ENCODE measurements around the gene KIF14.

Gene KIF14

DNA sequence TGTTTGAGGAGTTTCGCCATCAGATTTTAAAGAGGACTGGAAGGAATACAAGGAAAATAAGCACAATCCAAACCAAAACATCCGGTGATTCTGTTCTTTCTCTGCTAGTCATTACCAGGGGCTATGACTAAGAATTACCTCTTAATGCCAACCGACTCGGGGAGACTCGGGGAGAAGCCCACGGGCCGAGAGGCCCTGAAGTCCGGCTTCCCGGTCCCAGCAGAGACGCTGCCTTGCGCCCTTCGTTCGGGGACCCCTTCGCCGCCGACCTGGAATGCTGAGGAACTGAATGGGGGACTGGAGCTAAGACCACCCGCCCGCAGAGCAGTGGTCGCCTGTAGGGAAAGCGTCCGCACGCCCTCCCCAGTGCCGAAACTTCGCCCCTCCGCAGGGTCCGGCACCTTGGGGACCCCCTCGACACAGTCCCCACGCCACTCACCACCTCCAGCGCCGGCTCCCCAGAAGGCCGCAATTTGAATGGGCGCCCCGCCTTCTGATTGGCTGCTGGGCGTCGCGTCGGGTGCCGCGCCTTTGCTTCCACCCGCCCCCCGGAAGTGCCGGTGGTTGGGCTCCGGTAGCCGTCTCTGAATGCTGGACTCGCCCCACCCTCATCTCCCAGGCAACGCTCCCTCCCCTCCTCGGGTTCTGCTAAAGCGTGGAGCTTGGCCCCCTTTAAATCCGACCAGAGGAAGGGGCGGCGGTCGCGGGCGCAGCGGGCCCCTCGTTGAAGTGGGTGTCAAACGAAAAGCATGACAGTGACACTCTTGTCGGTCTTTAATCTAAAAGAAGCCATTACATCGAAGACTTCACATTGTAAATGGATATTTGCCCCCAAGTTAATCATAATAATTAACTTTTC lies at the start of gene KIF14:
Gene KIF14, minus strand, starts transcription at position 479 of the 859 bp plus-strand sequence. CDS start 2,028 bp downstream, outside the sequence.
- peak; percentile 93 for DNase-seq

GRCh38 chr1:200669314-200670241 lies 49.0 kb upstream of the KIF14 start, which contains the start of gene DDX59:
Gene DDX59 (minus strand): TSS chr1:200669907. CDS start chr1:200666740, 3,167 bp downstream.
- DNase-seq = peak; percentile 94

DNA sequence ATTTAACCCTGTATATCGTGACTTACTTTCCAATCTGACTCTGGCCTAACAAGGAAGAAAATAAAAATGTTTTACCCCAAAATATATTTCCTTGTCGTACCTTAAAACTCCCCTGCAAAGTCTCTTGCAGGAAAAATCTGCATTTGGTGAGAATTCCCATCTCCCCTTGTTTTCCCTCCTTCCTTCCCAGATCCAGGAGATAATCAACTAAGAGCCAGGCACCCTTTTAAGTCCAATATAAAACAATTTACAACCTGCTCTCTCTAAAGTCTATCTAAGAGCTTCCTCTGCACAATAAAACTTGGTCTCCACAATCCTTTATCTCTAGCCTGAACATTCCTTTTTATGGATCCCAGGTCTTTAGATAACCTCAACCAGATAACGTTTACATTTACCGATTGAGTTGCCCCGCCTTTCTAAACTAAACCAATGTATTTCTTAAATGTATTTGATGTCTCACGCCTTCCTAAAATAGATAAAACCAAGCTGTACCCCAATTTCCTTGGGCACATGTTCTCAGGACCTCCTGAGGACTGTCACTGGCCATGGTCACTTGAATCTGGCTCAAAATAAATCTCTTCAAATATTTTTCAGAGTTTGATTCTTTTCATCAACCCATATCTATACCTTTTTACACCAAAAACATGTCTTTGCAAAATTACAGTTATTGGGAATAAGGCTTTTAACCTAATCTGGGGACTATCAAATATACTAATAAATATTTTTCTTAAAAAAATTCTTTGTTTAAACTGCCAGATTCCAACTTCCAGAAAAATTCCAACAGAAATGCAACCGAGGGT lies 48.2 kb upstream of the KIF14 start:
- no peak for DNase-seq

DNA sequence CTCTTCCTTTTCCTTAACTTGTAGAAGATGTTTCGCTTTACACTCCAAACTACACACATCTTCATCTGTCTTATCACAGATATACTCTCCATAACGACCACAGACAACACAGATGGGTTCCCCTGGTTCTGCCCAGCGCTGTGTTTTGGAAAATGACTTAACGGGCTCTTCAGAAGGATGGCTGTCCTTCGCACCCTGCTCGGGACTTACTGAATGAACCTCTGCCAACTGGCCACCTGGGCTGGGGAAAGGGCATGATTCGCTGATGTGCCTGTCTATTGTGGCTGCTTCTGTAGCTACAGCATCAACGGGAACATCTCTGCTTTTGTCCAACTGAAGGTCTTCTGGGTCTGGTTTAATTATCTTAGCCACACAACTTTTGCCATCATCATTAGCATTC lies 45.8 kb upstream of the KIF14 start:
- DNase-seq = no peak

- DNase-seq = no peak
Measured at GRCh38 chr1:200665861-200666260, 45.3 kb upstream of the KIF14 start.

GRCh38 chr1:200660719-200661118 lies 40.2 kb upstream of the KIF14 start:
- no peak for DNase-seq

DNA sequence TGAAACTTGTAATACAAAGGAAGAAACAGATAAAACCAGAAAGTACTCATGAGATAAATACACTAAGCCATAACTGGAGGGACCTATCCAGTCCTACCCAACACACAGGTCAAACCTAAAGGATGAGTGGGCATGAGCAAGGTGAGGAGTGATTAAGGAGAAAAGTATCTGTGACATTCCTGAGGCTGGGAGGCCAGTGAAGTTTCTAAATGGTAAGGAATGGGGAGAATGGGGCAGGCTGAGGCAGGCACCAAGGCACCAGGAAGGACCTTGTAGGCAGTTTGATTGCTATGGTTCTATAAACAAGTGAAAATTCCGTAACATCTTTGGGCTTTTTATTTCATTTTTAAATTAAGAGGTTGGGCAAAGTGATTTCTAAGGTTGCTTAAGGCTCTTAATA lies 38.7 kb upstream of the KIF14 start:
- no peak for DNase-seq

GRCh38 chr1:200658037-200658818 lies 37.7 kb upstream of the KIF14 start:
- DNase-seq = no peak

DNA sequence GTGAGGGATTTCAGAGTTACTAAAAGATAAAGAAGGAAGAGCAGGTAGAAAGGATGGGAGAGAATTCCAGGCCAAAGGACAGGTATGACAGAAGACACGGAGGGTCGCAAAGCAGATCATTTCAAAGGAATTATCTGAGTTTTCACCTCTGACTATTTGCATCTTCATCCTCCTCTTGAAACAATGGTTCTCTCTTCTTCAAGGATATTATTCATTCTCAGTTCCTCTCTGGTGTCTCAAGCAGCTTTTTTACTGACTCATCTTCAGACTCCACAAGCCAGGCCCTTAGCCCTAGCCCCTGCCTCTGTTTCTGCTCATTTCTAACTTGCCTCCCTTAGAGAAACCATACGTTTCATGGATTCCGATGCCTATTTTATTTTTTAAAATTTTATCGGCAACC lies 34.1 kb upstream of the KIF14 start:
- DNase-seq = no peak

- DNase-seq = no peak
Measured at GRCh38 chr1:200653022-200653462, 32.5 kb upstream of the KIF14 start.

DNA sequence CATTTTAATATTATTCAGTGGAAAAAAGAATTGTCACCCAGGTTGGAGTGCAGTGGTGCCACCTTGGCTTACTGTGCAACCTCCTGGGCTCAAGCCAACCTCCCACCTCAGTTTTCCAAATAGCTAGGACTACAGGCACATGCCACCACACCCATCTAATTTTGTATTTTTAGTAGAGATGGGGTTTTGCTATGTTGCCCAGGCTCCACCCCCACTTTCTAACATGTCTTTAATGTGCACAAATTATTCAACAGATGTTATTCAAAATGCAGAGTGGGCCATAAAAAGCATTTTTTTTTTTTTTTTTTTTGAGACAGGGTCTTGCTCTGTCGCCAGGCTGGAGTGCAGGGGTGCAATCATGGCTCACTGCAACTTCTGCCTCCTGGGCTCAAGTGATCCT lies 31.8 kb upstream of the KIF14 start:
- DNase-seq = no peak

DNA sequence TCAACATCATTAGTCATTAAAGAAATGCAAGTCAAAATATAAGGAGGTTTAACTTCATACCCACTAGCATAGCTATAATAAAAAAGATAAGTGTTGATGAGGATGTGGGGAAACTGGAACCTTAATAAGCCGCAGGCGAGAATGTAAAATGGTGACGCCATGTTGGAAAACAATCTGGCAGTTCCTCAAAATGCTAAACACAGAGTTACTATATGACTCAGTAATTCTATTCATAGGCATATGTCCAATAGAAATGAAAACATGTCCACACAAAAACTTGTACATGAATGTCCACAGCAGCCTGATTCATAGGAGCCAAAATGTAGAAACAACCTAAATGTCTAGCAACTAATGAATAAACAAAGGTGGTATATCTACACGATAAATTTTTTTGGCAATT lies 26.0 kb upstream of the KIF14 start:
- no peak for DNase-seq

DNA sequence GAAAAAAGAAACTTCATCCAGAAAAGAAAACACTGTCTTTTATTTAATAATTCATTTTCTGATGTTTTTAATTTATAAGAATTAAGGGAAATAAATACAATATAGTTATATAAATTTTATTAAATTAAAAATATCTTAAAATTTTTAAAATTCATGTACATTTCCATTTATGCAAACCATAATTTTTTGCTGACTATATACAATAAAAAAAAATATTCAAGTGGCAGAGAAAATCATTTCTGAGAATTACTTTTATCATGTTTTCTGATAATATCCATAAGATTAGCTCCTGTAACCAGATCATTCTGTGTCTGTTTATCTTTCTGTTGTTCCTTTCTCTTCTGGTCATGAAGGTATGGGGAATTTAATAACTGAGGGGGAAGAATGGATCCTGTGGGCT lies 23.5 kb upstream of the KIF14 start:
- no peak for DNase-seq

DNA sequence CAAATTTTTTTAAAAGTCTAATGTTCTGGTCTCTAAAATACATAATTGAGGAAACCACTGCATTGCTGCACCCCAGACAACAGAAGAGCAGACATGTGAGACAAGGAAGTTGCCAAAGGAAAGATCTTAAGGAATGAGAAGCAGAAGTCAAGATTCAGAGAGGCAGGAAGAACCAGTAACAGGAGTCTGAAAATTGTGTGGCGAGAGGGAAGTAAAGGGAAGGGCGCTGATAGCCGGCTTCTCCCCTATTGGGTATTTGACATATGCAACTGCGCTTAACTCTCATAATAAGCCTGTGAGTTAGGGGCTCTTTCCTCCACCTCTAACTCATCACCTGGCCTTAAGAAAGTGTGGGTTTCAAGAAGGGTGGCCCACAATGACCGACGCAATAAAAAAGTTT lies 21.9 kb upstream of the KIF14 start:
- no peak for DNase-seq

DNA sequence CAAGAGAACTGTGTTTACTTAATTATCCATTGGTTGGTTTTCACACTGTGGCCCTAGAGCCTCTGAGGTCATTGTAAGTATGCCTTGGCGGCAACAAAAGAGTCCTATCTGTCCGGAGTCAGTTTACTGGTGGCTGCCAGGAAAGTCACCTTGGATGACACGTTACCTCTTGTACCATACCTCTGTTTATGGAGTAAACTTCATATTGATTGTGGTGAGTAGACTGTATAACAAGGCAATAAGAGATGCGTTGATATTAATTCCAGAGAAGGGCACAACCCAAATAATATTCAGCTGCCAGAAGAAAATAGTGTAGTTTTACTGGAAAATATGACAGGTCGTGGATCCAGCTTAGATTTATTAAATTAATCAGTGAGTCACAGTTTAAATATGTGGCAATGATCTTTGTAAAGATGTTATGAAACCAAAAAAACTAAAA lies 20.4 kb upstream of the KIF14 start:
- DNase-seq = no peak

GRCh38 chr1:200640373-200640962 lies 19.9 kb upstream of the KIF14 start:
- no peak for DNase-seq

DNA sequence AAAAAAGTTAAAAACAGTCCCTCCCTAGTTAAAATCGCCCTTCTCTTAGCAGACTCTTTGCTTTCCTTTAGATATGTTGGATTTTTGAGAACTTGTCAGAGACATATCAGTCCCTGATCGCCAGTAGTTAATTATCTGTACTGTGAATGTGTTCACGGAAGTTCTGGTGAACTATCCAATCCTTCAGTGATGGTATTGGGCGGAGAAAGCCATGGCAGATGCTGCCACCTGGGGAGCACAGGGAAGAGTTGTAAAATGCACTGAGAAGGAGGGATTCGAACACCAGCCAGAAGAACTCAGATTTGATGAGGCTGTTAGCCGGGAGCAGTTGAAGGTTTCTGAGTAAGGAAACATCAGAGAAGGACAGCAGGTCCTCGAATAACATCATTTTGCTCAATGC lies 17.5 kb upstream of the KIF14 start:
- no peak for DNase-seq

GRCh38 chr1:200636681-200637080 lies 16.1 kb upstream of the KIF14 start:
- no peak for DNase-seq

GRCh38 chr1:200634261-200635122 lies 13.9 kb upstream of the KIF14 start:
- DNase-seq = no peak

DNA sequence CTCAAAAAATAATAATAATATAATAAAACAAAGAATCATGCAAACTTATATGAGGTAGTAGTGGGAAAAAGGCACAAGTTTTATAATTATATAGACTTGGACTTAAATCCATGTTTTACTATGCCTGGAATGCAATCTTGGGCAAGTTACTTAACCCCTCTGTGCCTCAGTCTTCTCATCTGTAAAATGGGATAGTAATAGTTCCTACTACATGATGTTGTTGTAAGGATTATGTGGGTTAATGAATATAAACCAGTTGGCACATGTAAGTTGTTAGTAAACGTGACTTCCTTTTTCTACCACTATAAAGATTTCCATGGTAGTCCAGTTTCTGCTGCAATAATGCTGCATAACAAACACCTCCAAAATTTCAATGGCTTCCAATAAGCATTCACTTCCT lies 10.8 kb upstream of the KIF14 start:
- no peak for DNase-seq

Measured in activated naive CD4-positive, alpha-beta T cell treated with Interleukin-2 at 50 U/mL for 16 hours (primary cell).